Testis (tissue), 2 donors: ENCODE measurements around the gene SORCS3.

Source experiments
- POLR2A ChIP-seq: fragments of 450-650 bp; IDR thresholded peaks from one replicate; pipeline ENCODE4 v1.6.1; 2017; ENCODE audit warnings: antibody characterized with exemption, mild to moderate bottlenecking, moderate library complexity
- TF ChIP-seq, protein P1 (sequence below), 3 experiments: fragments of 450-650 bp in 2 of 3; fragments of 200-600 bp in 1 of 3; sonication (generic) in 1 of 3; IDR thresholded peaks; one replicate each; pipeline ENCODE4 v1.5.1; 2016 to 2019; ENCODE audit warnings: antibody characterized with exemption in 3 of 3, mild to moderate bottlenecking in 2 of 3, moderate library complexity in 1 of 3

DNA sequence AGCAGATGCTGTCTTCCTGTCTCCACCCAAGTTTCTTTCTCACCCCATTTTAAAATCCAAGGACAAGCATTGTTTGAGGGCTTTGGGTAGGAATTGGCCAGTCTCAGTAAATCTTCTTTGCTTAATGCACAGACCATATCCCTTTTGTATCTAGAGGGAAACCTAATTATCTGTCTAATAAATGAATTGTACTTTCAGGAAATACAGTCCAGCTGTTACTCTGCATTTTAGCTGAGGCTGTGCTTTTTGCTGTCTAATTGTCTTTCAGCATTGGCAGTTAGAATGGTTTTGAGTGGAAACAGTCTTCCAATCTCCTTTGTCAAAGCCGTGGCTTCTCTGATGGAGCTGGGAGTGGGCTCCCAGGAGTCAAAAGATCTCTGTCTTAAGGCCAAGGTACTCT, 388.2 kb downstream of the SORCS3 start:
- TF ChIP-seq, protein P1, sequence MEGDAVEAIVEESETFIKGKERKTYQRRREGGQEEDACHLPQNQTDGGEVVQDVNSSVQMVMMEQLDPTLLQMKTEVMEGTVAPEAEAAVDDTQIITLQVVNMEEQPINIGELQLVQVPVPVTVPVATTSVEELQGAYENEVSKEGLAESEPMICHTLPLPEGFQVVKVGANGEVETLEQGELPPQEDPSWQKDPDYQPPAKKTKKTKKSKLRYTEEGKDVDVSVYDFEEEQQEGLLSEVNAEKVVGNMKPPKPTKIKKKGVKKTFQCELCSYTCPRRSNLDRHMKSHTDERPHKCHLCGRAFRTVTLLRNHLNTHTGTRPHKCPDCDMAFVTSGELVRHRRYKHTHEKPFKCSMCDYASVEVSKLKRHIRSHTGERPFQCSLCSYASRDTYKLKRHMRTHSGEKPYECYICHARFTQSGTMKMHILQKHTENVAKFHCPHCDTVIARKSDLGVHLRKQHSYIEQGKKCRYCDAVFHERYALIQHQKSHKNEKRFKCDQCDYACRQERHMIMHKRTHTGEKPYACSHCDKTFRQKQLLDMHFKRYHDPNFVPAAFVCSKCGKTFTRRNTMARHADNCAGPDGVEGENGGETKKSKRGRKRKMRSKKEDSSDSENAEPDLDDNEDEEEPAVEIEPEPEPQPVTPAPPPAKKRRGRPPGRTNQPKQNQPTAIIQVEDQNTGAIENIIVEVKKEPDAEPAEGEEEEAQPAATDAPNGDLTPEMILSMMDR (IDR thresholded peaks at IDR 0.05) = no peak
- no peak for TF ChIP-seq POLR2A
